Measurements from ENCODE around the gene P3H2. TPM values are rescaled to one million over a fixed set of nuclear protein-coding genes. Genes with fewer than 3 reads are reported as not detected.
"Not testable (repeated sequence)": the region's sequence is repeated elsewhere in the genome, so short reads cannot be mapped to it uniquely, and the experiment has no call there.

Gene P3H2
- total RNA-seq, 1 experiment from 2014 or later: 82.2 TPM

GRCh38 chr3:190150681-190151080 lies 30.0 kb upstream of the P3H2 start:
- Histone ChIP-seq H3K4me1 (ENCODE audit: control insufficient read depth, insufficient read depth, low read length) (no peaks in the 10 kb centered on the region), H3K27me3 (ENCODE audit: control insufficient read depth, insufficient read depth, low read length) (no peaks in the 10 kb centered on the region), H3K4me3 (ENCODE audit: low read depth in 2 of 2, low read length in 2 of 2) (no peak overlapping the region), H3K27ac (ENCODE audit: low read length) (no peak overlapping the region), H3K36me3 (ENCODE audit: control insufficient read depth, insufficient read depth, low read length) (no peaks in the 10 kb centered on the region), H3K9me3 (ENCODE audit: control insufficient read depth, insufficient read depth, low read depth, low read length) (no peaks in the 10 kb centered on the region)
- ChIA-PET CTCF (no interaction called here), POLR2A (no interaction called here)
- BruUV-seq (replicated peaks): no TSS peak
- no peak for TF ChIP-seq POLR2AphosphoS5 (IDR thresholded peaks at IDR 0.05; ENCODE audit: low read depth, low read length)
- no peak for TF ChIP-seq TCF7L2 (IDR thresholded peaks at IDR 0.05; ENCODE audit: low read depth, low read length)
- no peak for TF ChIP-seq SIN3A (IDR thresholded peaks at IDR 0.05; ENCODE audit: borderline replicate concordance, insufficient read depth, low read depth, low read length)
- no peak for TF ChIP-seq CTCF (IDR thresholded peaks at IDR 0.05)
- ATAC-seq (no peak), DNase-seq (ENCODE audit: low read depth, low spot score) (no peak)
- intact Hi-C loops (cut with micrococcal nuclease; ENCODE audit: unreplicated experiment): no loop called here
- in situ Hi-C loops (cut with HindIII; ENCODE audit: low pct_unique_long_range_greater_than_20kb, low sequenced_read_pairs): no loop called here

GRCh38 chr3:190149830-190150619 lies 29.3 kb upstream of the P3H2 start:
- ATAC-seq; H3K36me3 ChIP-seq (ENCODE audit: control insufficient read depth, insufficient read depth, low read length); intact Hi-C loops (cut with micrococcal nuclease; ENCODE audit: unreplicated experiment); H3K27me3 ChIP-seq (ENCODE audit: control insufficient read depth, insufficient read depth, low read length); in situ Hi-C loops (cut with HindIII; ENCODE audit: low pct_unique_long_range_greater_than_20kb, low sequenced_read_pairs); H3K9me3 ChIP-seq (ENCODE audit: control insufficient read depth, insufficient read depth, low read depth, low read length); H3K4me1 ChIP-seq (ENCODE audit: control insufficient read depth, insufficient read depth, low read length); BruUV-seq (replicated peaks); H3K4me3 ChIP-seq (ENCODE audit: low read depth in 2 of 2, low read length in 2 of 2); DNase-seq (ENCODE audit: low read depth, low spot score); CTCF ChIA-PET; H3K27ac ChIP-seq (ENCODE audit: low read length): not testable (repeated sequence)
- POLR2A ChIA-PET: interaction anchor here (0.6 kb wide), 1 partner anchor 53 kb away, joined by 6 read pairs; no protein-coding TSS in a partner anchor

GRCh38 chr3:190144793-190145192 lies 24.1 kb upstream of the P3H2 start:
- CTCF ChIA-PET; POLR2A ChIA-PET; H3K4me3 ChIP-seq (ENCODE audit: low read depth in 2 of 2, low read length in 2 of 2); H3K27ac ChIP-seq (ENCODE audit: low read length); intact Hi-C loops (cut with micrococcal nuclease; ENCODE audit: unreplicated experiment); BruUV-seq (replicated peaks); in situ Hi-C loops (cut with HindIII; ENCODE audit: low pct_unique_long_range_greater_than_20kb, low sequenced_read_pairs); H3K36me3 ChIP-seq (ENCODE audit: control insufficient read depth, insufficient read depth, low read length); DNase-seq (ENCODE audit: low read depth, low spot score); H3K9me3 ChIP-seq (ENCODE audit: control insufficient read depth, insufficient read depth, low read depth, low read length); H3K4me1 ChIP-seq (ENCODE audit: control insufficient read depth, insufficient read depth, low read length); H3K27me3 ChIP-seq (ENCODE audit: control insufficient read depth, insufficient read depth, low read length); ATAC-seq: not testable (repeated sequence)

- H3K27me3 ChIP-seq (ENCODE audit: control insufficient read depth, insufficient read depth, low read length): no peaks in the 10 kb centered on the region
- intact Hi-C loops (cut with micrococcal nuclease; ENCODE audit: unreplicated experiment) (no loop called here), in situ Hi-C loops (cut with HindIII; ENCODE audit: low pct_unique_long_range_greater_than_20kb, low sequenced_read_pairs) (no loop called here)
- no peak overlapping the region for H3K4me3 ChIP-seq (ENCODE audit: low read depth in 2 of 2, low read length in 2 of 2)
- H3K9me3 ChIP-seq (ENCODE audit: control insufficient read depth, insufficient read depth, low read depth, low read length): no peaks in the 10 kb centered on the region
- H3K36me3 ChIP-seq (ENCODE audit: control insufficient read depth, insufficient read depth, low read length): no peaks in the 10 kb centered on the region; the same call in 1 of the 2 replicates
- no peaks in the 10 kb centered on the region; the same call in 1 of the 2 replicates for H3K4me1 ChIP-seq (ENCODE audit: control insufficient read depth, insufficient read depth, low read length)
- ATAC-seq (no peak), DNase-seq (ENCODE audit: low read depth, low spot score) (no peak)
- TF ChIP-seq SIN3A (IDR thresholded peaks at IDR 0.05; ENCODE audit: borderline replicate concordance, insufficient read depth, low read depth, low read length) (no peak), REST (IDR thresholded peaks at IDR 0.05; ENCODE audit: insufficient read depth in 1 of 2, low read depth in 2 of 2, low read length in 1 of 2) (no peak), TCF7L2 (IDR thresholded peaks at IDR 0.05; ENCODE audit: low read depth, low read length) (no peak), POLR2AphosphoS5 (IDR thresholded peaks at IDR 0.05; ENCODE audit: low read depth, low read length) (no peak), CTCF (IDR thresholded peaks at IDR 0.05) (no peak)
- ChIA-PET CTCF (no interaction called here), POLR2A (interaction anchor here (0.6 kb wide), 1 partner anchor 36 kb away, joined by 3 read pairs; no protein-coding TSS in a partner anchor)
- BruUV-seq (replicated peaks): no TSS peak
- no peak overlapping the region for H3K27ac ChIP-seq (ENCODE audit: low read length)
Observed at GRCh38 chr3:190142041-190142440, 21.3 kb upstream of the P3H2 start.

Measured in Panc1 (cell line).